ENCODE results near the gene FSTL5. TPM values are rescaled to one million over a fixed set of nuclear protein-coding genes. Genes with fewer than 3 reads are reported as not detected.

FSTL5 gene
- total and polyA plus RNA-seq, 10 of the 15 experiments (the other 5 are each of a cell fraction or from before 2014, with no cell fraction given), result 0.04 to 2.4 (median 0.08) TPM; not detected in 4

DNA sequence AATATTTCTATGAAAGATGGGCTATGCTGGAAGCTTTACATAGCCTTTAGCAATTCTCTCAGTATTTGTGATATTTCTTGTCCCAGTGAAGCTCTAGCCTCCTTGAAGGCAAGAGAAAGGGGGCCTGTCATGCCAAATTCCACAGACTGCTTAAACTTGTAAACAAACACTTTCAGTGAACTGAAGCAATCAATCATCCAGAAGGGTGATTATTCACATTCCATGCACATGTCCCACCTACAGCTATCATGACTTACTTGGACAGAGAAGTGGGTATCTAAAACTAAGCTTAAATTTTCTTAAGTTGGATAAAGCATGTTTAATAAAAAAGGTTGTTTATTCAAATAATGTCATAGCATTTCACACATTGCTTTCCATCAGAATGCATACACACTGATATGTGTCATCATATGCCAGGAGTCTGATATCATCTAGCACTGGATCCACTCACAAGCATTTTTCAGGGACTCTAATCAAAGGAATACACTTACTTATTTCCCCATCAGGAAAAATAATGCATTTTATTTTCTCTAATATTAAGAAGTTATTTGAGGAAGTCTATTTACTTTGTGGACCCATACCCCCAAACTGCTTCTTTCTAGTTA lies 1.2 kb upstream of the FSTL5 start:
- intact Hi-C loops (cut with micrococcal nuclease; ENCODE audit: unreplicated experiment), result loop anchor here (10.0 kb wide), 2 partner anchors 600 to 840 kb away; no protein-coding TSS in a partner anchor
- no TSS peak for BruUV-seq (replicated peaks)
- no peak for FAIRE-seq
- Histone ChIP-seq H3K4me1 (ENCODE audit: control insufficient read depth, insufficient read depth, low read length) (no peaks in the 10 kb centered on the region; the same call in 1 of the 2 replicates), H3K9ac (ENCODE audit: control insufficient read depth, insufficient read depth, low read length) (no peak overlapping the region), H4K20me1 (ENCODE audit: control insufficient read depth, insufficient read depth) (no peaks in the 10 kb centered on the region), H3K27me3 (replicated peaks in 1 of 2; ENCODE audit: control insufficient read depth in 2 of 2, insufficient read depth in 2 of 2, low read length in 1 of 2) (no peaks in the 10 kb centered on the region), H3K9me3 (replicated peaks; ENCODE audit: control insufficient read depth, insufficient read depth, low read length) (no peaks in the 10 kb centered on the region), H3K79me2 (ENCODE audit: control insufficient read depth, insufficient read depth, low read length) (no peaks in the 10 kb centered on the region), H3K4me2 (ENCODE audit: control insufficient read depth, insufficient read depth) (no peak overlapping the region), H3K4me3 (no peak overlapping the region), H2AFZ (ENCODE audit: control insufficient read depth, low read depth, low read length) (no peak overlapping the region), H3K36me3 (ENCODE audit: control insufficient read depth in 2 of 2, insufficient read depth in 2 of 2, low read length in 1 of 2) (no peaks in the 10 kb centered on the region), H3K27ac (ENCODE audit: control insufficient read depth, insufficient read depth) (no peak overlapping the region)
- ATAC-seq, result no peak
- TF ChIP-seq KAT2A (conservative IDR thresholded peaks at IDR 0.05; ENCODE audit: control insufficient read depth, low read depth, low read length) (no peak), HDAC6 (IDR thresholded peaks at IDR 0.05; ENCODE audit: unreplicated experiment) (no peak)
- TF ChIP-seq, protein P1, sequence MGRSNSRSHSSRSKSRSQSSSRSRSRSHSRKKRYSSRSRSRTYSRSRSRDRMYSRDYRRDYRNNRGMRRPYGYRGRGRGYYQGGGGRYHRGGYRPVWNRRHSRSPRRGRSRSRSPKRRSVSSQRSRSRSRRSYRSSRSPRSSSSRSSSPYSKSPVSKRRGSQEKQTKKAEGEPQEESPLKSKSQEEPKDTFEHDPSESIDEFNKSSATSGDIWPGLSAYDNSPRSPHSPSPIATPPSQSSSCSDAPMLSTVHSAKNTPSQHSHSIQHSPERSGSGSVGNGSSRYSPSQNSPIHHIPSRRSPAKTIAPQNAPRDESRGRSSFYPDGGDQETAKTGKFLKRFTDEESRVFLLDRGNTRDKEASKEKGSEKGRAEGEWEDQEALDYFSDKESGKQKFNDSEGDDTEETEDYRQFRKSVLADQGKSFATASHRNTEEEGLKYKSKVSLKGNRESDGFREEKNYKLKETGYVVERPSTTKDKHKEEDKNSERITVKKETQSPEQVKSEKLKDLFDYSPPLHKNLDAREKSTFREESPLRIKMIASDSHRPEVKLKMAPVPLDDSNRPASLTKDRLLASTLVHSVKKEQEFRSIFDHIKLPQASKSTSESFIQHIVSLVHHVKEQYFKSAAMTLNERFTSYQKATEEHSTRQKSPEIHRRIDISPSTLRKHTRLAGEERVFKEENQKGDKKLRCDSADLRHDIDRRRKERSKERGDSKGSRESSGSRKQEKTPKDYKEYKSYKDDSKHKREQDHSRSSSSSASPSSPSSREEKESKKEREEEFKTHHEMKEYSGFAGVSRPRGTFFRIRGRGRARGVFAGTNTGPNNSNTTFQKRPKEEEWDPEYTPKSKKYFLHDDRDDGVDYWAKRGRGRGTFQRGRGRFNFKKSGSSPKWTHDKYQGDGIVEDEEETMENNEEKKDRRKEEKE (IDR thresholded peaks at IDR 0.05), result no peak
- in situ Hi-C loops (cut with MboI), result no loop called here
- SMC1A ChIA-PET (ENCODE audit: uncharacterized antibody, unreplicated experiment), result no interaction called here
- POLR2A ChIA-PET, result no interaction called here
- RAD21 ChIA-PET (ENCODE audit: unreplicated experiment), result no interaction called here
- no peak for DNase-seq (ENCODE audit: low read depth, low spot score)
- CTCF ChIA-PET, result interaction anchor here (0.7 kb wide), 2 partner anchors 8 to 129 kb away, joined by 3 to 4 read pairs; no protein-coding TSS in a partner anchor

- Histone ChIP-seq H3K4me2 (ENCODE audit: control insufficient read depth, insufficient read depth) (no peak overlapping the region), H3K27me3 (replicated peaks in 1 of 2; ENCODE audit: control insufficient read depth in 2 of 2, insufficient read depth in 2 of 2, low read length in 1 of 2) (no peaks in the 10 kb centered on the region), H3K36me3 (ENCODE audit: control insufficient read depth in 2 of 2, insufficient read depth in 2 of 2, low read length in 1 of 2) (no peaks in the 10 kb centered on the region), H3K27ac (ENCODE audit: control insufficient read depth, insufficient read depth) (no peak overlapping the region), H4K20me1 (ENCODE audit: control insufficient read depth, insufficient read depth) (no peaks in the 10 kb centered on the region), H3K4me3 (no peak overlapping the region), H3K79me2 (ENCODE audit: control insufficient read depth, insufficient read depth, low read length) (no peaks in the 10 kb centered on the region), H2AFZ (ENCODE audit: control insufficient read depth, low read depth, low read length) (no peak overlapping the region), H3K4me1 (ENCODE audit: control insufficient read depth, insufficient read depth, low read length) (no peaks in the 10 kb centered on the region; the same call in 1 of the 2 replicates), H3K9me3 (replicated peaks; ENCODE audit: control insufficient read depth, insufficient read depth, low read length) (no peaks in the 10 kb centered on the region), H3K9ac (ENCODE audit: control insufficient read depth, insufficient read depth, low read length) (no peak overlapping the region)
- DNase-seq (ENCODE audit: low read depth, low spot score), result no peak
- RAD21 ChIA-PET (ENCODE audit: unreplicated experiment), result no interaction called here
- TF ChIP-seq MTA3 (IDR thresholded peaks at IDR 0.05; ENCODE audit: borderline replicate concordance, low read length), result no peak
- no peak for TF ChIP-seq ZNF687 (IDR thresholded peaks at IDR 0.05)
- TF ChIP-seq IKZF1 (conservative IDR thresholded peaks at IDR 0.05), result no peak
- no peak for TF ChIP-seq CREM (IDR thresholded peaks at IDR 0.05; ENCODE audit: low read depth)
- TF ChIP-seq YY1 (IDR thresholded peaks at IDR 0.05; ENCODE audit: low read depth, low read length), result no peak
- TF ChIP-seq YBX1 (IDR thresholded peaks at IDR 0.05), result no peak
- POLR2A ChIA-PET, result no interaction called here
- CTCF ChIA-PET, result interaction anchor here (1.0 kb wide), 1 partner anchor 909 kb away, joined by 3 read pairs; no protein-coding TSS in a partner anchor
- no TSS peak for BruUV-seq (replicated peaks)
- no peak for ATAC-seq
- FAIRE-seq, result no peak
- WGBS (ENCODE audit: insufficient coverage, insufficient replicate concordance, low lambda C conversion rate, missing lambda C conversion rate), result 31% methylated on average over 2 of the region's 2 CpGs
- in situ Hi-C loops (cut with MboI) (no loop called here), intact Hi-C loops (cut with micrococcal nuclease; ENCODE audit: unreplicated experiment) (loop anchor here (10.0 kb wide), 2 partner anchors 598 to 838 kb away; no protein-coding TSS in a partner anchor)
- SMC1A ChIA-PET (ENCODE audit: uncharacterized antibody, unreplicated experiment), result no interaction called here
Observed at GRCh38 chr4:162162672-162163071, 1.1 kb downstream of the FSTL5 start.

Data from GM12878 (cell line).